Ishikawa (cell line): ENCODE results near the gene PCDH1.

Source experiments
- CEBPB ChIP-seq: IDR thresholded peaks from 2 replicates; pipeline ENCODE4 v1.6.1; 2012
- CREB1 ChIP-seq: IDR thresholded peaks from 2 replicates; pipeline ENCODE4 v1.6.1; 2012; ENCODE audit warnings: low read depth
- EGR1 ChIP-seq: IDR thresholded peaks from 2 replicates; pipeline ENCODE4 v1.6.1; 2012
- EP300 ChIP-seq: IDR thresholded peaks from 2 replicates; pipeline ENCODE4 v1.6.1; 2012; ENCODE audit warnings: borderline replicate concordance
- FOXM1 ChIP-seq: IDR thresholded peaks from 2 replicates; pipeline ENCODE4 v1.6.1; 2012; ENCODE audit warnings: low read depth, borderline replicate concordance
- MAX ChIP-seq: IDR thresholded peaks from 2 replicates; pipeline ENCODE4 v1.6.1; 2012
- NFIC ChIP-seq: IDR thresholded peaks from 2 replicates; pipeline ENCODE4 v1.6.1; 2012
- RAD21 ChIP-seq: IDR thresholded peaks from 2 replicates; pipeline ENCODE4 v1.6.1; 2012; ENCODE audit warnings: low read depth
- REST ChIP-seq: IDR thresholded peaks from 2 replicates; pipeline ENCODE4 v1.6.1; 2012; ENCODE audit warnings: low read depth, mild to moderate bottlenecking
- TAF1 ChIP-seq: IDR thresholded peaks from 2 replicates; pipeline ENCODE4 v1.6.1; 2012; ENCODE audit warnings: low read depth, mild to moderate bottlenecking
- TCF12 ChIP-seq: IDR thresholded peaks from 2 replicates; pipeline ENCODE4 v1.6.1; 2012; ENCODE audit warnings: low read depth
- TEAD4 ChIP-seq: IDR thresholded peaks from 2 replicates; pipeline ENCODE4 v1.6.1; 2012
- YY1 ChIP-seq: IDR thresholded peaks from 2 replicates; pipeline ENCODE4 v1.6.1; 2012; ENCODE audit warnings: low read depth
- ZBTB7A ChIP-seq: IDR thresholded peaks from 2 replicates; pipeline ENCODE4 v1.6.1; 2012; ENCODE audit warnings: low read depth
- TF ChIP-seq, protein P1 (sequence below): IDR thresholded peaks from 2 replicates; pipeline ENCODE4 v1.6.1; 2012

The PCDH1 gene

DNA sequence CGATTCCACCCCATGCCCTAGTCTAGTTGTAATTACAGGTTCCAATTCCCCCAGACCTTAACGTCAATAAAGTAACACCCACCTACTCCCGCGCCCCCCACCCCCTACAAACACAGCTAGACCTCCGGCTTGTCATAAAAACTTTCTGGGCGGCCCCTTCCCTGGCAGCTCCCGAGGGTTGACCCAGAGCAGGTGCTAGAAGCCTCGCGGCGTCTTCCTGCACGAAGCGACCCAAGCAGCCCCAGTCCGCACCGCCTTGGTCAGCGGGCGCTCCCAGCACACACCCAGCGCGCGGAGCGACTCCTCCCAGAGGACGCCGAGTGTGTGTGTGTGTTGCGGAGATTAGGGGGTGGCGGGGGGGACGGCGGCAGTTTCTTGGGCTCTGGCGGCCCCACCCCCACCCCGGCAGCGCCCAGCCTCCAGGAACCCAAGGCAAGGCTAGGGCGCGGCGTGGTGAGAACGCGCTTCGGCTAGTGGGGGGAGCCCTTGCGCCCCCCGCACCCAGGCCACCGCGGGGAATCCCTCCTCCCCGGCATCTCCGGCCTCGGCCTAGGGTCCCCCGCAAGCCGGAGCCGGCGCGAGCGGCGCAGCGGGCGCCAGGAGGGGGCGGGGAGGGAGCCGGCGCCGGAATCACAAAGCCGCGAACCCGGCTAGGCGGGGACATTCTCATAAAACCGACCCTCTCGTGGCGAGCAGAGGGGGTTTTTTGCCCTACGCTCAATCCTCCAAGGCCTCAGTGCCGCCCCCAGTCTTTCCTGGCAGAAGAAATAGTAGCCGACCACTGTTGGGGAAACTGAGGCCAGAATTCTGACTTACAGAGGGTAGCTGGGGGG is 2.2 kb downstream of the PCDH1 start:
- TF ChIP-seq EGR1: no peak
- peak; percentile 31; the same call in 1 of the 2 replicates for TF ChIP-seq MAX

DNA sequence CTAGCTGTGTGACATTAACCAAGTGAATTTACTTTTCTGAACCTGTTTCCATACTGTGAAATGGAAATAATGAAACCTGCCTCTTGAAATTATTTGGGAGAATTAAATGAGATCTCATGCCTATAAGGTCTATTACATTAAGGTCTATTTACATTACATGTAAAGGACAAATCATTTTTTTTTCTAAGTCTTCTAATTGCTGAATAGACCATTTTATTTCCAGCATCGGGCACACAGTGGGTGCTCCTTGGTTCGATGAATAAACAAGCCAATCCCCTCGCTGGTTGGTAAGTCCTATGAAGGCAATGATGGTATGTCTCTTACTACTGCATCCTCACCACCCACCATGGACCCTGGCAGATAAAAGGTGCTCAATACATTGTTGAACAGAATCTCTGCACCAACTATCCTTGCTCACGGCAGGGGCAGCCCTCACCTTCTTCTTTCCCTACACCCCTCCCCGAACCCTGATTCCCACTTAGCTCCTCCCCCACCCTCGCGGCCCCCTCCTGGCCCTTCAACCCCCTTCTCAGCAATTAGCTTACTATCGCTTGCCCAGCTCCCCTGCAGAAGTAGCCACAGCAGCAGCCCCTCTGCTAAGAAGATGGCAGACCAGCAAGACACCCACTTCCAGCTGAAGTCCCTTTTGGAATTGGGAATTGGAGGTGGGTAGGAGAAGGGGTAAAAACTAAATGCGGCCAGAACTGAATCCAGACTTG is 3.0 kb downstream of the PCDH1 start:
- TF ChIP-seq TCF12 (no peak), RAD21 (no peak), NFIC (no peak), MAX (no peak)

DNA sequence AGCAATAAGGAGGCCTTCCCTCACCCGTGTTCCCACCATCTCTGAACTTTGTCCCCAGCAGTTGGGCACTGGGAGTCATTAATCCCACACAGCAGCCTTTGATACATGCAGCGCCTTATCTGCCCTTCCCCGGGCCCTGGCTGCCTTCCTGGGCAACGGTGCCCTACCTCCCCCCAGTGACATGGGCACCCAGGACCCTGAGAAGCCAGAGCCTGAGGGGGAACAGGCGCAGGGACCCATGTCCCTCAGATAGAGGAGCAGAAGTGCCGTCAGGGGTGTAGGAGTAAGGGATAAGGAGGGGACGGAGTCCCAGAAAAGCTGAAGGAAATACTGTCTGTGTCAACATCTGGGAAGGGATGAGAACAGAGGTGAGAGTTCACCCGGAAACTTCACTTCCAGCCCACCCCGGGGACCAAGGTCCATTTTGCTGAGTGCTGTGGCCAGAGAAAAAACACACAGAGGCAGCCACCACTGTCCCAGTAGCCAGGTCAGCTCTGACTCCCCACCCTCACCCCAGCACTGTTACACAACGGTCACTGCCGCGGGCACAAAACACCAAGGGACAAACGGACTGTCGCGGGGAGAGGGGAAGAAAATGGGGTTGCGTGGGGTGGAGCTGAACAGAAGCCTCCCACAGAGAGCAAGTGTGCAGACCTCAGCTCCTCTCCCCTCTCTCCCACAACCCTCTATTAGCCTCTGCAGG is 3.8 kb downstream of the PCDH1 start:
- no peak for TF ChIP-seq TEAD4
- TF ChIP-seq, protein P1, sequence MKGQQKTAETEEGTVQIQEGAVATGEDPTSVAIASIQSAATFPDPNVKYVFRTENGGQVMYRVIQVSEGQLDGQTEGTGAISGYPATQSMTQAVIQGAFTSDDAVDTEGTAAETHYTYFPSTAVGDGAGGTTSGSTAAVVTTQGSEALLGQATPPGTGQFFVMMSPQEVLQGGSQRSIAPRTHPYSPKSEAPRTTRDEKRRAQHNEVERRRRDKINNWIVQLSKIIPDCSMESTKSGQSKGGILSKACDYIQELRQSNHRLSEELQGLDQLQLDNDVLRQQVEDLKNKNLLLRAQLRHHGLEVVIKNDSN: no peak
- TF ChIP-seq CEBPB: no peak
- TF ChIP-seq REST: no peak
- TF ChIP-seq FOXM1: no peak
- no peak for TF ChIP-seq ZBTB7A
- no peak for TF ChIP-seq EGR1
- no peak for TF ChIP-seq RAD21
- no peak for TF ChIP-seq TCF12
- TF ChIP-seq YY1: no peak
- TF ChIP-seq NFIC: no peak
- no peak for TF ChIP-seq MAX
- TF ChIP-seq EP300: no peak
- no peak for TF ChIP-seq TAF1
- no peak for TF ChIP-seq CREB1

GRCh38 chr5:141873933-141874261 is 4.3 kb downstream of the PCDH1 start:
- no peak for TF ChIP-seq FOXM1
- no peak for TF ChIP-seq MAX
- no peak for TF ChIP-seq ZBTB7A
- TF ChIP-seq TAF1: no peak
- no peak for TF ChIP-seq EP300
- TF ChIP-seq CREB1: no peak

DNA sequence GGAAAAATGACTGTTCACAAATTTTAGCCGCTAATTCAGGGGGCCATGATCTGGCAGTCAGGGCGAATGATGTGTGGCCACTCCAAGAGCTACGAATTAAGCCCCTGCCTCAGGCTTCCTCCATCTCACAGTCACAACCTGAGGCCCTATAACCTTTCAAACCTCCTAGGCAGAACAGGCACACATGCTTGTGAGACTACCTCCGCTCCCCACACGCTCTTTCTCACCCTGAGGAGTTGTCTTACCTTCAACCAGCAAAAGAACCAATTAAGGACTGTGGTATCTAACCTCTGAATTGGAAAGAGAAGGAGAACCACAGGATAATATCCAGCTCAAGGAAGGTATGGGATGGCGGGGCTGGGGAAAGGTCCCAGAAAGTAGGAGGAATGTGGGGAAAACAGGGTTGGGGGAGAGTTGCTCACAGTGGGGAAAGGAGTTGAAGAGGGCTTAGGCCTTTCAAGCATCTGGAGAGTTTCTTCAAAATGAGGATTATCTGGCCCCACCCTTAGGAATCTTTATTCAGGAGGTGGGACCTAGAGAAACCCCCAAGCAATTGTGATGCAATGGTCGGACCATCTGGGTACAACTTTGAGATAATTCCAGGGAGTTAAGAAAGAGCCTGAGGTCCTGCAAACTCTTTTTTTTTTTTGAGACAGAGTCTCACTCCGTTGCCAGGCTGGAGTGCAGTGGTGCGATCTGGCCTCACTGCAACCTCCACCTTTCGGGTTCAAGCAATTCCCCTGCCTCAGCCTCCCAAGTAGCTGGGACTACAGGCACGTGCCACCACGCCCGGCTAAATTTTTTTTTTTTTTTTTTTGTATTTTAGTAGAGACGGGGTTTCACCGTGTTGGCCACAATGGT is 5.5 kb downstream of the PCDH1 start:
- no peak for TF ChIP-seq EGR1
- TF ChIP-seq MAX: no peak
- no peak for TF ChIP-seq TAF1
- TF ChIP-seq EP300: no peak
- no peak for TF ChIP-seq TEAD4
- TF ChIP-seq FOXM1: no peak
- TF ChIP-seq TCF12: no peak
- no peak for TF ChIP-seq CREB1
- no peak for TF ChIP-seq CEBPB

- no peak for TF ChIP-seq REST
- no peak for TF ChIP-seq CEBPB
- no peak for TF ChIP-seq FOXM1
- TF ChIP-seq EP300: no peak
- no peak for TF ChIP-seq TCF12
- TF ChIP-seq TEAD4: no peak
- no peak for TF ChIP-seq TAF1
- no peak for TF ChIP-seq NFIC
- TF ChIP-seq ZBTB7A: no peak
Observed at GRCh38 chr5:141871870-141872269, 6.3 kb downstream of the PCDH1 start.
